Left ventricle myocardium inferior (tissue), 1 donor: Measurements from ENCODE around the gene TMC6. TPM values are rescaled to one million over a fixed set of nuclear protein-coding genes. Genes with fewer than 3 reads are reported as not detected.
"Not testable (repeated sequence)": the region's sequence is repeated elsewhere in the genome, so short reads cannot be mapped to it uniquely, and the experiment has no call there.

Source experiments
- DNase-seq: peaks from one replicate; pipeline ENCODE4 v3.0.0-alpha.2; 2020
- H3K27ac ChIP-seq: fragments of 200-600 bp; replicated peaks from 2 replicates; pipeline ENCODE4 v1.8.0; 2021
- H3K27me3 ChIP-seq: fragments of 200-600 bp; 2 replicates; pipeline ENCODE4 v1.8.0; 2021; ENCODE audit warnings: low read depth
- H3K36me3 ChIP-seq: fragments of 200-600 bp; 2 replicates; pipeline ENCODE4 v1.8.0; 2021
- H3K4me1 ChIP-seq: fragments of 200-600 bp; 2 replicates; pipeline ENCODE4 v1.8.0; 2021
- H3K4me3 ChIP-seq: fragments of 200-600 bp; 2 replicates; pipeline ENCODE4 v1.8.0; 2021; ENCODE audit warnings: mild to moderate bottlenecking, moderate library complexity
- H3K9me3 ChIP-seq: fragments of 200-600 bp; replicated peaks from 2 replicates; pipeline ENCODE4 v1.8.0; 2021
- CTCF ChIP-seq: fragments of 200-600 bp; IDR thresholded peaks from 2 replicates; pipeline ENCODE4 v1.8.0; 2021; ENCODE audit warnings: antibody characterized with exemption, mild to moderate bottlenecking, borderline replicate concordance
- intact Hi-C: fragments of 100-400 bp; cut with micrococcal nuclease; formaldehyde crosslinking; loops from one replicate; pipeline ENCODE4 v1.11.0; 2022
- total RNA-seq: library from RNA; stranded (reverse); fragmentation: NEBNext Ultra II Directional; extraction: Animal tissue kit (Norgen Biotek cat#: 25700); gene quantifications from one replicate; pipeline ENCODE4 v1.2.1, GENCODE V29; 2021
- donor health status: DM: no; HTN: yes; CAD: no; lungs with severe emphysema.

The TMC6 gene
- total RNA-seq, 1 donor from 2014 or later = 39.5 TPM

- H3K4me3 ChIP-seq = no peak overlapping the region
- peaks cover 42% of the 10 kb centered on the region for H3K4me1 ChIP-seq
- no peaks in the 10 kb centered on the region for H3K36me3 ChIP-seq
- intact Hi-C loops = no loop called here
- no peak for DNase-seq
- H3K9me3 ChIP-seq = no peaks in the 10 kb centered on the region
- H3K27ac ChIP-seq = no peak overlapping the region
- no peaks in the 10 kb centered on the region for H3K27me3 ChIP-seq
- TF ChIP-seq CTCF = no peak
Observed at GRCh38 chr17:78142119-78142861, 13.7 kb upstream of the TMC6 start.

GRCh38 chr17:78141437-78142118, 13.0 kb upstream of the TMC6 start:
- H3K4me3 ChIP-seq = no peak overlapping the region
- no peaks in the 10 kb centered on the region for H3K9me3 ChIP-seq
- no peaks in the 10 kb centered on the region for H3K36me3 ChIP-seq
- no peak overlapping the region for H3K27ac ChIP-seq
- DNase-seq = no peak
- TF ChIP-seq CTCF = no peak
- peaks cover 42% of the 10 kb centered on the region for H3K4me1 ChIP-seq
- no peaks in the 10 kb centered on the region for H3K27me3 ChIP-seq
- intact Hi-C loops = no loop called here

- Histone ChIP-seq H3K4me1 (peaks cover 35% of the 10 kb centered on the region), H3K27me3 (no peaks in the 10 kb centered on the region), H3K27ac (peak overlapping the region; percentile 27), H3K36me3 (no peaks in the 10 kb centered on the region), H3K9me3 (no peaks in the 10 kb centered on the region), H3K4me3 (no peak overlapping the region)
- DNase-seq = peak; percentile 88
- intact Hi-C loops = no loop called here
- no peak for TF ChIP-seq CTCF
Observed at GRCh38 chr17:78140169-78141051, 11.9 kb upstream of the TMC6 start.

- H3K4me1 ChIP-seq = peaks cover 29% of the 10 kb centered on the region
- intact Hi-C loops, H3K36me3 ChIP-seq, DNase-seq, H3K27me3 ChIP-seq, H3K9me3 ChIP-seq, H3K4me3 ChIP-seq, H3K27ac ChIP-seq: not testable (repeated sequence)
Observed at GRCh38 chr17:78139861-78140168, 11.3 kb upstream of the TMC6 start.

- Histone ChIP-seq H3K9me3 (no peaks in the 10 kb centered on the region), H3K27ac (no peak overlapping the region), H3K27me3 (no peaks in the 10 kb centered on the region), H3K36me3 (no peaks in the 10 kb centered on the region), H3K4me1 (peaks cover 27% of the 10 kb centered on the region), H3K4me3 (no peak overlapping the region)
- DNase-seq = no peak
- TF ChIP-seq CTCF = no peak
- intact Hi-C loops = no loop called here
Observed at GRCh38 chr17:78138204-78139060, 9.9 kb upstream of the TMC6 start.
